Panc1 (cell line): ENCODE results near the gene OR10A3. TPM values are rescaled to one million over a fixed set of nuclear protein-coding genes. Genes with fewer than 3 reads are reported as not detected.

ENCODE experiments used
- ATAC-seq: fragments of 200-7000 bp; cut with Tn5 transposase; 2 replicates; pipeline ENCODE4 v1.9.1; 2020; ENCODE audit warnings: mild to moderate bottlenecking, moderate library complexity
- BruUV-seq: library from RNA; stranded (reverse); fragments of 400-500 nt; replicated peaks from 2 replicates; lab custom pipeline; 2021; lab: Mats Ljungman, UMichigan
- CTCF ChIA-PET: fragments of 300-600 bp; sonication (Branson Sonifier 250); formaldehyde crosslinking; loops from one replicate; lab custom pipeline; 2022; ENCODE audit warnings: antibody characterized with exemption; lab: Charles Lee
- POLR2A ChIA-PET: fragments of 300-600 bp; sonication (Branson Sonifier 250); formaldehyde crosslinking; loops from one replicate; lab custom pipeline; 2022; ENCODE audit warnings: antibody characterized with exemption; lab: Charles Lee
- DNase-seq: peaks from one replicate; pipeline ENCODE4 v3.0.0-alpha.2; 2010; ENCODE audit warnings: low read depth, low spot score
- H3K27ac ChIP-seq: 2 replicates; pipeline ENCODE4 v1.5.1; 2011; ENCODE audit warnings: mild to moderate bottlenecking, low read length, inconsistent platforms
- H3K27me3 ChIP-seq: fragments of 200-500 bp; sonication (Bioruptor generic); 2 replicates; pipeline ENCODE4 v1.6.0; 2014; ENCODE audit warnings: low read length, inconsistent platforms; ENCODE audit not compliant: control insufficient read depth, insufficient read depth
- H3K36me3 ChIP-seq: fragments of 200-500 bp; sonication (Bioruptor generic); 2 replicates; pipeline ENCODE4 v1.5.1; 2014; ENCODE audit warnings: inconsistent platforms, mild to moderate bottlenecking, low read length, moderate library complexity; ENCODE audit not compliant: control insufficient read depth, insufficient read depth
- H3K4me1 ChIP-seq: 2 replicates; pipeline ENCODE4 v1.5.1; 2011; ENCODE audit warnings: inconsistent platforms, mild to moderate bottlenecking, low read length, moderate library complexity; ENCODE audit not compliant: control insufficient read depth, insufficient read depth
- H3K4me3 ChIP-seq, 2 experiments: 2 replicates each; pipeline ENCODE4 v1.5.1; 2011 to 2012; ENCODE audit warnings: low read depth in 2 of 2, low read length in 2 of 2, mild to moderate bottlenecking in 2 of 2, inconsistent platforms in 1 of 2, moderate library complexity in 1 of 2
- H3K9me3 ChIP-seq: fragments of 200-500 bp; sonication (Bioruptor generic); 2 replicates; pipeline ENCODE4 v1.5.1; 2014; ENCODE audit warnings: low read depth, mild to moderate bottlenecking, inconsistent platforms, low read length, moderate library complexity; ENCODE audit not compliant: control insufficient read depth, insufficient read depth
- CTCF ChIP-seq: fragments of 450-650 bp; IDR thresholded peaks from 2 replicates; pipeline ENCODE4 v1.5.1; 2017; ENCODE audit warnings: mild to moderate bottlenecking
- POLR2AphosphoS5 ChIP-seq: IDR thresholded peaks from 2 replicates; pipeline ENCODE4 v1.6.1; 2012; ENCODE audit warnings: mild to moderate bottlenecking, low read depth, low read length, moderate library complexity
- REST ChIP-seq, 2 experiments: IDR thresholded peaks; 2 replicates each; pipeline ENCODE4 v1.6.1; 2011 to 2012; ENCODE audit warnings: low read depth in 2 of 2, control low read depth in 1 of 2, low read length in 1 of 2, mild to moderate bottlenecking in 1 of 2, moderate library complexity in 1 of 2; ENCODE audit not compliant: insufficient read depth in 1 of 2
- SIN3A ChIP-seq: IDR thresholded peaks from 2 replicates; pipeline ENCODE4 v1.6.1; 2012; ENCODE audit warnings: low read depth, mild to moderate bottlenecking, low read length, moderate library complexity, borderline replicate concordance; ENCODE audit not compliant: insufficient read depth
- TCF7L2 ChIP-seq: IDR thresholded peaks from 2 replicates; pipeline ENCODE4 v1.6.1; 2011; ENCODE audit warnings: mild to moderate bottlenecking, low read depth, low read length, inconsistent platforms
- in situ Hi-C: cut with HindIII; loops from 2 replicates; pipeline ENCODE4 v1.10.0; 2016; ENCODE audit warnings: low sequenced_read_pairs, low pct_unique_long_range_greater_than_20kb
- intact Hi-C: fragments of 100-400 bp; cut with micrococcal nuclease; formaldehyde crosslinking; loops from one replicate; pipeline ENCODE4 v1.10.0; 2022; ENCODE audit not compliant: unreplicated experiment
- total RNA-seq: library from RNA; stranded (reverse); gene quantifications from one replicate; pipeline ENCODE4 v1.2.1, GENCODE V29; 2021; ENCODE audit not compliant: unreplicated experiment

OR10A3 gene
- total RNA-seq, 1 experiment from 2014 or later = not detected

GRCh38 chr11:7907121-7907520 is 34.4 kb downstream of the OR10A3 start:
- no peak for DNase-seq
- TF ChIP-seq SIN3A (no peak), REST (IDR thresholded peaks at IDR 0.05; ENCODE audit: insufficient read depth in 1 of 2, low read depth in 2 of 2, low read length in 1 of 2) (no peak), CTCF (no peak), POLR2AphosphoS5 (no peak), TCF7L2 (no peak)
- H3K9me3 ChIP-seq = no peaks in the 10 kb centered on the region
- intact Hi-C loops (no loop called here), in situ Hi-C loops (no loop called here)
- no peaks in the 10 kb centered on the region for H3K4me1 ChIP-seq
- H3K27ac ChIP-seq = no peak overlapping the region
- no peak for ATAC-seq
- no TSS peak for BruUV-seq
- no peaks in the 10 kb centered on the region for H3K36me3 ChIP-seq
- no peaks in the 10 kb centered on the region; the same call in 1 of the 2 replicates for H3K27me3 ChIP-seq
- ChIA-PET POLR2A (no interaction called here), CTCF (no interaction called here)
- H3K4me3 ChIP-seq = no peak overlapping the region

- Histone ChIP-seq H3K4me3 (no peak overlapping the region), H3K4me1 (no peaks in the 10 kb centered on the region), H3K9me3 (no peaks in the 10 kb centered on the region), H3K27me3 (no peaks in the 10 kb centered on the region; the same call in 1 of the 2 replicates), H3K27ac (no peak overlapping the region), H3K36me3 (no peaks in the 10 kb centered on the region)
- BruUV-seq = no TSS peak
- DNase-seq = no peak
- ATAC-seq = no peak
- no peak for TF ChIP-seq CTCF
- TF ChIP-seq TCF7L2 = no peak
- TF ChIP-seq POLR2AphosphoS5 = no peak
- TF ChIP-seq SIN3A = no peak
- no peak for TF ChIP-seq REST (IDR thresholded peaks at IDR 0.05; ENCODE audit: insufficient read depth in 1 of 2, low read depth in 2 of 2, low read length in 1 of 2)
- in situ Hi-C loops (no loop called here), intact Hi-C loops (no loop called here)
- ChIA-PET CTCF (no interaction called here), POLR2A (no interaction called here)
Observed at GRCh38 chr11:7906481-7906880, 35.0 kb downstream of the OR10A3 start.
